H1 (cell line): Measurements from ENCODE around the gene AUH. TPM values are rescaled to one million over a fixed set of nuclear protein-coding genes. Genes with fewer than 3 reads are reported as not detected.

Experiments
- CTCF ChIA-PET: fragments of 300-600 bp; sonication (Branson Sonifier 250); formaldehyde crosslinking; loops from one replicate; lab custom pipeline; 2021; ENCODE audit not compliant: partially characterized antibody; lab: Charles Lee
- POLR2A ChIA-PET: fragments of 300-600 bp; sonication (Branson Sonifier 250); formaldehyde crosslinking; loops from one replicate; lab custom pipeline; 2021; ENCODE audit warnings: inconsistent platforms; ENCODE audit not compliant: partially characterized antibody; lab: Charles Lee
- DNase-seq, 2 experiments: peaks; one replicate each; pipeline versions ENCODE4 v3.0.0 to v3.0.0-alpha.2; 2010 to 2022; ENCODE audit warnings: low spot score in 2 of 2, low read depth in 1 of 2, mixed read lengths in 1 of 2
- FAIRE-seq: peaks from 2 replicates; lab custom pipeline; 2011; peaks lifted over from hg19 to GRCh38; lab: Jason Lieb, UNC
- H2AFZ ChIP-seq: 2 replicates; pipeline ENCODE4 v1.8.1; 2012; ENCODE audit warnings: low read length, inconsistent platforms
- H2AK5ac ChIP-seq: 2 replicates; pipeline ENCODE4 v1.6.1; 2013; ENCODE audit warnings: low read depth, low read length
- H2BK120ac ChIP-seq: replicated peaks from 2 replicates; pipeline ENCODE3; 2013; ENCODE audit warnings: low read depth, low read length, inconsistent platforms
- H2BK12ac ChIP-seq: 2 replicates; pipeline ENCODE4 v1.6.1; 2013; ENCODE audit warnings: low read depth, low read length
- H2BK15ac ChIP-seq: 2 replicates; pipeline ENCODE4 v1.6.1; 2013; ENCODE audit warnings: low read length
- H2BK20ac ChIP-seq: 2 replicates; pipeline ENCODE4 v1.6.1; 2013; ENCODE audit warnings: low read length
- H2BK5ac ChIP-seq: 2 replicates; pipeline ENCODE4 v1.6.1; 2013; ENCODE audit warnings: low read depth, low read length
- H3K14ac ChIP-seq: 2 replicates; pipeline ENCODE4 v1.6.1; 2013; ENCODE audit warnings: inconsistent platforms; ENCODE audit not compliant: insufficient read length
- H3K18ac ChIP-seq: 2 replicates; pipeline ENCODE4 v1.6.1; 2013; ENCODE audit warnings: low read length; ENCODE audit errors: extremely low read depth
- H3K23ac ChIP-seq: 2 replicates; pipeline ENCODE4 v1.6.1; 2013; ENCODE audit warnings: inconsistent platforms; ENCODE audit not compliant: insufficient read length
- H3K23me2 ChIP-seq: 2 replicates; pipeline ENCODE4 v1.6.1; 2013; ENCODE audit warnings: low read depth, low read length
- H3K27ac ChIP-seq: 2 replicates; pipeline ENCODE4 v1.6.1; 2011; ENCODE audit warnings: low read depth, low read length, inconsistent platforms
- H3K27me3 ChIP-seq, 4 experiments: replicated peaks in 1 of 4; 1 replicate in 1 of 4; 2 replicates in 3 of 4; pipeline versions ENCODE4 v1.6.1 to v1.8.1; 2011 to 2013; ENCODE audit warnings: low read length in 3 of 4, mild to moderate bottlenecking in 3 of 4, inconsistent platforms in 2 of 4, mixed read lengths in 2 of 4, moderate library complexity in 1 of 4; ENCODE audit not compliant: control insufficient read depth in 3 of 4, insufficient read depth in 3 of 4; ENCODE audit errors: extremely low read depth in 1 of 4
- H3K36me3 ChIP-seq, 4 experiments: 2 replicates each; pipeline versions ENCODE4 v1.6.1 to v1.8.1; 2011 to 2013; ENCODE audit warnings: mild to moderate bottlenecking in 4 of 4, low read length in 3 of 4, moderate library complexity in 2 of 4, control low read depth in 1 of 4, inconsistent platforms in 1 of 4; ENCODE audit not compliant: insufficient read depth in 4 of 4, control insufficient read depth in 2 of 4
- H3K4ac ChIP-seq: replicated peaks from 2 replicates; pipeline ENCODE3; 2013; ENCODE audit warnings: low read length, low read depth, mixed read lengths, inconsistent platforms; ENCODE audit not compliant: insufficient read length
- H3K4me1 ChIP-seq, 4 experiments: replicated peaks in 1 of 4; 1 replicate in 1 of 4; 2 replicates in 3 of 4; pipeline versions ENCODE4 v1.6.1 to v1.8.1; 2011 to 2013; ENCODE audit warnings: low read length in 3 of 4, inconsistent platforms in 2 of 4, mixed read lengths in 1 of 4; ENCODE audit not compliant: insufficient read depth in 4 of 4, control insufficient read depth in 3 of 4
- H3K4me2 ChIP-seq, 2 experiments: 2 replicates each; pipeline versions ENCODE4 v1.6.1 to v1.8.1; 2011 to 2013; ENCODE audit warnings: low read depth in 2 of 2, low read length in 2 of 2, control low read depth in 1 of 2, inconsistent platforms in 1 of 2, mild to moderate bottlenecking in 1 of 2; ENCODE audit not compliant: insufficient read depth in 1 of 2
- H3K4me3 ChIP-seq, 4 experiments: fragments of 200-600, 300-600 bp in 1 of 4; sonication (generic), shearing (Covaris generic), sonication (Bioruptor Twin) in 1 of 4; 2 replicates each; pipeline versions ENCODE4 v1.5.1 to v1.8.1; 2011 to 2016; ENCODE audit warnings: low read length in 4 of 4, low read depth in 3 of 4, control low read depth in 2 of 4, inconsistent platforms in 2 of 4, mild to moderate bottlenecking in 2 of 4, mixed read lengths in 1 of 4, moderate library complexity in 1 of 4; ENCODE audit not compliant: insufficient read depth in 2 of 4; ENCODE audit errors: extremely low read depth in 1 of 4
- H3K56ac ChIP-seq: replicated peaks from 2 replicates; pipeline ENCODE3; 2013; ENCODE audit warnings: low read depth, mild to moderate bottlenecking, mixed read lengths, low read length, inconsistent platforms; ENCODE audit not compliant: insufficient read length
- H3K79me1 ChIP-seq: 2 replicates; pipeline ENCODE4 v1.6.1; 2013; ENCODE audit warnings: low read depth, low read length, control low read depth
- H3K79me2 ChIP-seq, 2 experiments: 2 replicates each; pipeline versions ENCODE4 v1.6.1 to v1.8.1; 2012 to 2013; ENCODE audit warnings: low read length in 2 of 2, mild to moderate bottlenecking in 2 of 2, inconsistent platforms in 1 of 2; ENCODE audit not compliant: insufficient read depth in 2 of 2, control insufficient read depth in 1 of 2
- H3K9ac ChIP-seq, 4 experiments: replicated peaks in 1 of 4; 1 replicate in 1 of 4; 2 replicates in 3 of 4; pipeline versions ENCODE4 v1.6.1 to v1.8.1; 2011 to 2013; ENCODE audit warnings: low read depth in 3 of 4, low read length in 3 of 4, control low read depth in 2 of 4, mild to moderate bottlenecking in 2 of 4, moderate library complexity in 2 of 4, inconsistent platforms in 1 of 4; ENCODE audit errors: extremely low read depth in 1 of 4
- H3K9me3 ChIP-seq, 2 experiments: 2 replicates each; pipeline versions ENCODE4 v1.6.1 to v1.8.1; 2012 to 2013; ENCODE audit warnings: mild to moderate bottlenecking in 2 of 2, moderate library complexity in 2 of 2, control low read depth in 1 of 2, inconsistent platforms in 1 of 2, low read depth in 1 of 2, low read length in 1 of 2, mixed read lengths in 1 of 2; ENCODE audit not compliant: insufficient read depth in 2 of 2
- H4K20me1 ChIP-seq, 2 experiments: replicated peaks in 1 of 2; 2 replicates each; pipeline versions ENCODE3 to v1.8.1; 2011 to 2013; ENCODE audit warnings: inconsistent platforms in 2 of 2, low read length in 2 of 2, mild to moderate bottlenecking in 1 of 2; ENCODE audit not compliant: insufficient read depth in 2 of 2, control insufficient read depth in 1 of 2
- H4K5ac ChIP-seq: 2 replicates; pipeline ENCODE4 v1.6.1; 2013; ENCODE audit warnings: low read length, low read depth, mixed read lengths, inconsistent platforms; ENCODE audit not compliant: insufficient read length
- H4K8ac ChIP-seq: 2 replicates; pipeline ENCODE4 v1.8.0; 2013; ENCODE audit warnings: mild to moderate bottlenecking, moderate library complexity, low read length, inconsistent platforms; ENCODE audit not compliant: insufficient read depth; ENCODE audit errors: extremely low read depth
- H4K91ac ChIP-seq: replicated peaks from 2 replicates; pipeline ENCODE3; 2013; ENCODE audit warnings: low read length, mixed read lengths, inconsistent platforms; ENCODE audit not compliant: insufficient read length
- CEBPB ChIP-seq: IDR thresholded peaks from 2 replicates; pipeline ENCODE4 v1.6.1; 2012; ENCODE audit warnings: low read depth, low read length
- CHD1 ChIP-seq: IDR thresholded peaks from 2 replicates; pipeline ENCODE4 v1.6.1; 2012; ENCODE audit warnings: low read depth, low read length, improper control_type of control experiment
- EGR1 ChIP-seq: IDR thresholded peaks from 2 replicates; pipeline ENCODE4 v1.6.1; 2011; ENCODE audit warnings: low read depth, low read length, borderline replicate concordance
- FOSL1 ChIP-seq: IDR thresholded peaks from 2 replicates; pipeline ENCODE4 v1.6.1; 2011; ENCODE audit warnings: mild to moderate bottlenecking, low read depth, low read length, moderate library complexity; ENCODE audit not compliant: insufficient read depth
- GABPA ChIP-seq: IDR thresholded peaks from 2 replicates; pipeline ENCODE4 v1.6.1; 2011; ENCODE audit warnings: mild to moderate bottlenecking, low read length, moderate library complexity, borderline replicate concordance; ENCODE audit not compliant: insufficient read depth
- GTF2F1 ChIP-seq: IDR thresholded peaks from 2 replicates; pipeline ENCODE4 v1.6.1; 2012; ENCODE audit warnings: low read depth, low read length, improper control_type of control experiment, borderline replicate concordance
- JUND ChIP-seq: IDR thresholded peaks from 2 replicates; pipeline ENCODE4 v1.6.1; 2011; ENCODE audit warnings: mild to moderate bottlenecking, improper control_type of control experiment, low read length
- NRF1 ChIP-seq: IDR thresholded peaks from 2 replicates; pipeline ENCODE4 v1.6.1; 2011; ENCODE audit warnings: mild to moderate bottlenecking, low read depth, low read length, improper control_type of control experiment
- RAD21 ChIP-seq, 2 experiments: IDR thresholded peaks in 1 of 2; conservative IDR thresholded peaks in 1 of 2; 2 replicates each; pipeline ENCODE4 v1.6.1; 2011; ENCODE audit warnings: low read depth in 2 of 2, low read length in 2 of 2, improper control_type of control experiment in 1 of 2, inconsistent platforms in 1 of 2, mild to moderate bottlenecking in 1 of 2, moderate library complexity in 1 of 2
- RNF2 ChIP-seq: fragments of 200-900, 300-1000 bp; sonication (generic); IDR thresholded peaks from 2 replicates; pipeline ENCODE4 v1.7.1; 2016; ENCODE audit warnings: borderline replicate concordance, low read depth, mild to moderate bottlenecking, antibody characterized with exemption, low read length; ENCODE audit not compliant: poor library complexity, severe bottlenecking; ENCODE audit errors: missing control alignments
- RXRA ChIP-seq: IDR thresholded peaks from 2 replicates; pipeline ENCODE4 v1.6.1; 2011; ENCODE audit warnings: low read depth, mild to moderate bottlenecking, low read length, moderate library complexity; ENCODE audit not compliant: insufficient read depth
- SIN3A ChIP-seq, 2 experiments: IDR thresholded peaks in 1 of 2; conservative IDR thresholded peaks in 1 of 2; 2 replicates each; pipeline ENCODE4 v1.6.1; 2011 to 2012; ENCODE audit warnings: low read length in 2 of 2, improper control_type of control experiment in 1 of 2, low read depth in 1 of 2, mild to moderate bottlenecking in 1 of 2
- SP1 ChIP-seq: IDR thresholded peaks from 2 replicates; pipeline ENCODE4 v1.6.1; 2011; ENCODE audit warnings: low read depth, low read length
- SP4 ChIP-seq: IDR thresholded peaks from 2 replicates; pipeline ENCODE4 v1.6.1; 2012; ENCODE audit warnings: low read length, inconsistent platforms
- TCF12 ChIP-seq: IDR thresholded peaks from 2 replicates; pipeline ENCODE4 v1.6.1; 2011; ENCODE audit warnings: low read depth, mild to moderate bottlenecking, low read length
- WGBS, 2 experiments: shearing (Covaris generic) in 1 of 2; methylation state at CpG; one replicate each; pipeline versions ENCODE4 v1.1.6 to v1.1.7; 2013 to 2015; ENCODE audit warnings: low lambda C conversion rate in 2 of 2, mixed read lengths in 2 of 2, inconsistent platforms in 1 of 2, low coverage in 1 of 2, missing lambda C conversion rate in 1 of 2; ENCODE audit not compliant: insufficient replicate concordance in 2 of 2, insufficient coverage in 1 of 2, insufficient read length in 1 of 2; ENCODE audit errors: extremely low coverage in 1 of 2, missing lambda C conversion rate in 1 of 2; 5-methylcytosine and 5-hydroxymethylcytosine counted together
- polyA plus RNA-seq, 7 experiments: library from polyadenylated mRNA; depleted of rRNA in 3 of 7; stranded (reverse) in 5 of 7; unstranded in 2 of 7; fragments of >200 nt in 5 of 7; fragments of 200-250 nt in 2 of 7; gene quantifications; 1 replicate in 5 of 7; 2 replicates in 1 of 7; 4 replicates in 1 of 7; pipeline versions ENCODE4 v1.2.1 to v1.2.3, GENCODE V29; 2011 to 2013; ENCODE audit warnings: missing spikeins in 2 of 7, mixed read lengths in 2 of 7
- total RNA-seq: library from RNA; stranded (reverse); fragmentation: NEBNext Ultra II Directional; extraction: Animal tissue kit (Norgen Biotek cat#: 25700); gene quantifications from 2 replicates; pipeline ENCODE4 v1.2.1, GENCODE V29; 2021

AUH gene
- total and polyA plus RNA-seq, 2 of the 8 experiments (the other 6 are each of a cell fraction or from before 2014, with no cell fraction given): 5.8 to 21.9 TPM

DNA sequence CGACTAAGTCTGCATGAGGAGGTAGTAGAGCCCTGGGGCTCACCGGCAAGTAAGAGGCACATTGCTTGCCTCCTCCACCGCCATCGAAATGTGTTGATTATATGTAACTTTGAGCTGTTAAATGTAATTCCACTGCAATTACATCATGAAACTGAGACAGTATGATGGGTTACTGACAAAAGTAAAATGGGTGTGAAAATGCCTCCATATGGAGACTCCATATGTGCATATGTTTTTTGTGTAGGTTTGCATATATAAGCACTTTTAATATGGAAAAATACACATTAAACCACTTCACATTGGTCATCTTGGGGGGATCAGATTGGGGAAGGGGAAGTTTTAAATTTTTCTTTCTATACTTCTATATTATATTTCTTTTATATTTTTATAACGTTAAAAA lies 32.1 kb upstream of the AUH start:
- H4K8ac ChIP-seq: no peak overlapping the region
- no peak overlapping the region for H3K4me2 ChIP-seq
- H3K23ac ChIP-seq: no peak overlapping the region
- H4K91ac ChIP-seq: no peak overlapping the region
- no peak overlapping the region for H2BK20ac ChIP-seq
- H3K18ac ChIP-seq: no peak overlapping the region
- no peak overlapping the region for H3K9ac ChIP-seq
- no peaks in the 10 kb centered on the region for H3K27me3 ChIP-seq
- H2AK5ac ChIP-seq: no peak overlapping the region
- H3K79me1 ChIP-seq: no peaks in the 10 kb centered on the region
- POLR2A ChIA-PET: no interaction called here
- H3K36me3 ChIP-seq: no peaks in the 10 kb centered on the region
- no peaks in the 10 kb centered on the region for H3K9me3 ChIP-seq
- no peak overlapping the region for H2BK12ac ChIP-seq
- no peaks in the 10 kb centered on the region for H3K79me2 ChIP-seq
- no peak overlapping the region for H3K56ac ChIP-seq
- H3K4me1 ChIP-seq: no peaks in the 10 kb centered on the region
- no peak overlapping the region for H2BK15ac ChIP-seq
- no peak overlapping the region for H3K4me3 ChIP-seq
- no peak overlapping the region for H4K5ac ChIP-seq
- CTCF ChIA-PET: interaction anchor here (1.1 kb wide), 1 partner anchor 389 kb away, joined by 3 read pairs; no protein-coding TSS in a partner anchor
- no peak overlapping the region for H3K14ac ChIP-seq
- H2BK5ac ChIP-seq: no peak overlapping the region
- no peak for TF ChIP-seq RNF2
- TF ChIP-seq SP1: no peak
- TF ChIP-seq SP4: no peak
- TF ChIP-seq RAD21 (IDR thresholded peaks at IDR 0.05 in 1 of 2, conservative IDR thresholded peaks at IDR 0.05 in 1 of 2; ENCODE audit: low read depth in 2 of 2, low read length in 2 of 2): no peak
- no peak for TF ChIP-seq CHD1
- TF ChIP-seq FOSL1: no peak
- TF ChIP-seq EGR1: no peak
- no peak for TF ChIP-seq GTF2F1
- TF ChIP-seq CEBPB: no peak
- TF ChIP-seq JUND: no peak
- TF ChIP-seq RXRA: no peak
- no peak for TF ChIP-seq NRF1
- TF ChIP-seq GABPA: no peak
- no peak for TF ChIP-seq SIN3A (conservative IDR thresholded peaks at IDR 0.05 in 1 of 2, IDR thresholded peaks at IDR 0.05 in 1 of 2; ENCODE audit: low read depth in 1 of 2, low read length in 2 of 2)
- TF ChIP-seq TCF12: no peak
- H2AFZ ChIP-seq: no peak overlapping the region
- no peak overlapping the region for H3K4ac ChIP-seq
- no peak overlapping the region for H2BK120ac ChIP-seq
- no peak for FAIRE-seq
- H3K23me2 ChIP-seq: no peaks in the 10 kb centered on the region
- WGBS, 2 experiments: 97% methylated on average over 5 of the region's 5 CpGs; no CpG with 5 or more reads in 1 of the 2 experiments
- no peaks in the 10 kb centered on the region for H4K20me1 ChIP-seq
- no peak overlapping the region for H3K27ac ChIP-seq
- no peak for DNase-seq
